HG02610 (cell line): ENCODE results near the gene CDHR4.

ENCODE experiments used
- ATAC-seq: cut with Tn5 transposase; IDR thresholded peaks from one replicate; pipeline ENCODE4 v1.9.1; 2021; ENCODE audit warnings: mild to moderate bottlenecking, moderate library complexity; ENCODE audit not compliant: unreplicated experiment

CDHR4 gene

GRCh38 chr3:49745986-49746385 lies 53.7 kb downstream of the CDHR4 start:
- no peak for ATAC-seq
